ENCODE measurements around the gene HTR3D.

DNA sequence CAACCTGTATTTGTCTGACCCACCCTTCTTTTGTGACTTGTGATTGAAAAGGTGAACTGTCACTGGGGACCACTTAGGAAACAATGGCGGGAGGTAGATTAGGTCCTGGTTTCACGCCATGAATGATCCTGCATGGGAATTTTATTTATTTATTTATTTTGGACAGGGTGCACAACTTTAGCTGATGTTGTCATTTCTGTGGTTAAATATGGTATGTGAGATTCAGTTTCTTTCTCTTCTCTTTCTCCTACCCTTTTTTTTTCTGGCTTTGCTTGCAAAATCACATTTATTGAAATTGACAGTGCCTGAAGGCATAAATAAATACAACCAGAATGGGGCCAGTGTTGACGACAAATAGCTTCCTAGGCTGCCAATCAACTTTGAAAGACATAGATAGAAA, 47.3 kb downstream of the HTR3D start:
- TF ChIP-seq, protein P1, sequence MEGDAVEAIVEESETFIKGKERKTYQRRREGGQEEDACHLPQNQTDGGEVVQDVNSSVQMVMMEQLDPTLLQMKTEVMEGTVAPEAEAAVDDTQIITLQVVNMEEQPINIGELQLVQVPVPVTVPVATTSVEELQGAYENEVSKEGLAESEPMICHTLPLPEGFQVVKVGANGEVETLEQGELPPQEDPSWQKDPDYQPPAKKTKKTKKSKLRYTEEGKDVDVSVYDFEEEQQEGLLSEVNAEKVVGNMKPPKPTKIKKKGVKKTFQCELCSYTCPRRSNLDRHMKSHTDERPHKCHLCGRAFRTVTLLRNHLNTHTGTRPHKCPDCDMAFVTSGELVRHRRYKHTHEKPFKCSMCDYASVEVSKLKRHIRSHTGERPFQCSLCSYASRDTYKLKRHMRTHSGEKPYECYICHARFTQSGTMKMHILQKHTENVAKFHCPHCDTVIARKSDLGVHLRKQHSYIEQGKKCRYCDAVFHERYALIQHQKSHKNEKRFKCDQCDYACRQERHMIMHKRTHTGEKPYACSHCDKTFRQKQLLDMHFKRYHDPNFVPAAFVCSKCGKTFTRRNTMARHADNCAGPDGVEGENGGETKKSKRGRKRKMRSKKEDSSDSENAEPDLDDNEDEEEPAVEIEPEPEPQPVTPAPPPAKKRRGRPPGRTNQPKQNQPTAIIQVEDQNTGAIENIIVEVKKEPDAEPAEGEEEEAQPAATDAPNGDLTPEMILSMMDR (conservative IDR thresholded peaks at IDR 0.05; ENCODE audit: low read depth, low read length): no peak
- no peak for TF ChIP-seq EZH2 (IDR thresholded peaks at IDR 0.05; ENCODE audit: borderline replicate concordance, low read depth, low read length, poor library complexity, severe bottlenecking)

Measured in A673 (cell line).